Spleen (tissue), 11 donors: ENCODE measurements around the gene TEAD1. TPM values are rescaled to one million over a fixed set of nuclear protein-coding genes. Genes with fewer than 3 reads are reported as not detected.

Experiments
- DNase-seq: peaks from one replicate; pipeline ENCODE4 v3.0.0-alpha.2; 2020
- H3K27ac ChIP-seq, 8 donors: fragments of 200-600 bp; sonication (generic) in 7 of 8; 1 replicate in 4 of 8; 2 replicates in 4 of 8; pipeline versions ENCODE4 v1.5.0 to v1.8.0; 2016 to 2021; ENCODE audit warnings: inconsistent platforms in 4 of 8, mild to moderate bottlenecking in 4 of 8, moderate library complexity in 1 of 8
- H3K27me3 ChIP-seq, 7 donors: fragments of 200-600 bp; sonication (generic) in 6 of 7; replicated peaks in 1 of 7; 1 replicate in 4 of 7; 2 replicates in 3 of 7; pipeline versions ENCODE4 v1.5.0 to v1.8.0; 2016 to 2021; ENCODE audit warnings: inconsistent platforms in 3 of 7, mild to moderate bottlenecking in 1 of 7
- H3K36me3 ChIP-seq, 6 donors: fragments of 200-600 bp; sonication (generic) in 5 of 6; 1 replicate in 4 of 6; 2 replicates in 2 of 6; pipeline versions ENCODE4 v1.5.0 to v1.8.0; 2016 to 2021; ENCODE audit warnings: inconsistent platforms in 2 of 6
- H3K4me1 ChIP-seq, 6 donors: fragments of 200-600 bp; sonication (generic) in 5 of 6; 1 replicate in 3 of 6; 2 replicates in 3 of 6; pipeline versions ENCODE4 v1.5.0 to v1.8.0; 2016 to 2021; ENCODE audit warnings: inconsistent platforms in 3 of 6
- H3K4me3 ChIP-seq, 8 donors: fragments of 200-600 bp; sonication (generic) in 7 of 8; 1 replicate in 4 of 8; 2 replicates in 4 of 8; pipeline versions ENCODE4 v1.5.0 to v1.8.0; 2016 to 2021; ENCODE audit warnings: inconsistent platforms in 4 of 8, mild to moderate bottlenecking in 4 of 8, moderate library complexity in 2 of 8
- H3K9me3 ChIP-seq, 8 donors: fragments of 200-600 bp; sonication (generic) in 7 of 8; 1 replicate in 4 of 8; 2 replicates in 4 of 8; pipeline versions ENCODE4 v1.5.0 to v1.8.0; 2016 to 2021; ENCODE audit warnings: inconsistent platforms in 4 of 8
- CTCF ChIP-seq, 11 experiments: fragments of 200-600 bp in 7 of 11; fragments of 450-650 bp in 4 of 11; sonication (generic) in 4 of 11; IDR thresholded peaks in 8 of 11; conservative IDR thresholded peaks in 3 of 11; 1 replicate in 7 of 11; 2 replicates in 4 of 11; pipeline versions ENCODE4 v1.4.0 to v1.8.0; 2016 to 2021; ENCODE audit warnings: antibody characterized with exemption in 11 of 11, inconsistent platforms in 4 of 11, mild to moderate bottlenecking in 1 of 11
- POLR2A ChIP-seq, 3 donors: fragments of 450-650 bp; IDR thresholded peaks; one replicate each; pipeline ENCODE4 v1.5.1; 2017; ENCODE audit warnings: antibody characterized with exemption in 3 of 3, mild to moderate bottlenecking in 1 of 3
- POLR2AphosphoS5 ChIP-seq, 3 donors: sonication (generic); formaldehyde crosslinking; IDR thresholded peaks; one replicate each; pipeline ENCODE4 v1.5.1; 2017; ENCODE audit warnings: antibody characterized with exemption in 3 of 3
- WGBS, 5 donors: extraction: QIAGEN DNeasy Blood & Tissue Kit in 3 of 5; methylation state at CpG; one replicate each; pipeline versions ENCODE4 v1.1.5 to v1.1.7; 2013 to 2018; 5-methylcytosine and 5-hydroxymethylcytosine counted together
- intact Hi-C: fragments of 100-400 bp; cut with DNase I; formaldehyde crosslinking; loops from one replicate; pipeline ENCODE4 v1.15.0; 2023; ENCODE audit warnings: low total_unique reads
- polyA plus RNA-seq, 3 donors: library from polyadenylated mRNA; stranded (reverse); fragments of 200-250 nt; gene quantifications; one replicate each; pipeline ENCODE4 v1.2.1, GENCODE V29; 2013
- total RNA-seq, 7 donors: library from RNA; depleted of rRNA in 3 of 7; stranded (reverse); fragments of >200 nt in 3 of 7; fragmentation: NEBNext Ultra II Directional in 4 of 7; extraction: Animal tissue kit (Norgen Biotek cat#: 25700) in 4 of 7; gene quantifications; one replicate each; pipeline versions ENCODE4 v1.1.0 to v1.2.1, GENCODE V29; 2016 to 2021
- donor health status: healthy with polysubstance abuse.
- donor health status: DM: no; HTN: no; CAD: no; lungs with moderate emphysema.
- donor health status: DM: no; HTN: no; CAD: no.
- donor health status: Bipolar disorder and iron deficiency.
- donor health status: healthy.
- donor health status: DM: no; HTN: no; CAD: no.
- donor health status: DM: yes; HTN: yes; CAD: no.

The TEAD1 gene
- total and polyA plus RNA-seq, 10 donors = 0.93 to 46.0 (median 18.6) TPM

- intact Hi-C loops = no loop called here
- H3K4me3 ChIP-seq = no peak overlapping the region
- WGBS, 5 donors = 74 to 91% (median 82%) methylated on average over 1 to 9 of the region's 9 CpGs
- DNase-seq = no peak
- no peak for TF ChIP-seq CTCF (IDR thresholded peaks at IDR 0.05 in 8 of 11, conservative IDR thresholded peaks at IDR 0.05 in 3 of 11)
- no peak for TF ChIP-seq POLR2AphosphoS5 (IDR thresholded peaks at IDR 0.05)
- TF ChIP-seq POLR2A (IDR thresholded peaks at IDR 0.05) = no peak
- no peaks in the 10 kb centered on the region for H3K9me3 ChIP-seq
- no peak overlapping the region for H3K27ac ChIP-seq
- H3K27me3 ChIP-seq = no peaks in the 10 kb centered on the region
- H3K36me3 ChIP-seq = no peaks in the 10 kb centered on the region
- H3K4me1 ChIP-seq = no peaks in the 10 kb centered on the region
Measured at GRCh38 chr11:12789596-12790215, 115.5 kb downstream of the TEAD1 start.

GRCh38 chr11:12790861-12791616 is 116.8 kb downstream of the TEAD1 start:
- DNase-seq = no peak
- intact Hi-C loops = no loop called here
- TF ChIP-seq CTCF (IDR thresholded peaks at IDR 0.05 in 8 of 11, conservative IDR thresholded peaks at IDR 0.05 in 3 of 11) (no peak), POLR2AphosphoS5 (IDR thresholded peaks at IDR 0.05) (no peak), POLR2A (IDR thresholded peaks at IDR 0.05) (no peak)
- H3K9me3 ChIP-seq = no peaks in the 10 kb centered on the region
- H3K4me3 ChIP-seq = no peak overlapping the region
- H3K27me3 ChIP-seq = no peaks in the 10 kb centered on the region
- no peak overlapping the region for H3K27ac ChIP-seq
- 64 to 80% (median 70%) methylated on average over 5 of the region's 5 CpGs for WGBS, 5 donors
- no peaks in the 10 kb centered on the region for H3K4me1 ChIP-seq
- H3K36me3 ChIP-seq = no peaks in the 10 kb centered on the region

DNA sequence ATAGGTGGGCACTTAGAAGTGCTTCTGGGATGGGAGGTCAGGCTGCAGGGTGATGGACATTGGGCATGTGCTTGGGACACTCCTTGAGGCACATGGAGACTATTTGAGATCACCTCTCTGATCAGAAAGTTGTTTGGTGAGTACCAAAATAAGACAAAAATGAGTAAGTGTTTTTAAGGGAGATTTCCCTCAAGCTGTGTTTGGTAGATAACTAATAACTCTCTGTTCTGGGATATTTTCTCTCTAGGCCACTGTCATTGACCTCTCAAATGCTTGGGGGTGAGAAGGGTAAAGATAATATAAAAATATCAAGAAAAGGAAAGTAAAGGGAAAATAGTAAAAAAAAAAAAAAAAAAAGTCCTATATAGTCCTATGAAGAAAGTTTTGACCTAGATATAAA is 117.8 kb downstream of the TEAD1 start:
- Histone ChIP-seq H3K36me3 (no peaks in the 10 kb centered on the region), H3K27me3 (no peaks in the 10 kb centered on the region), H3K9me3 (no peaks in the 10 kb centered on the region), H3K4me1 (no peaks in the 10 kb centered on the region), H3K27ac (no peak overlapping the region), H3K4me3 (no peak overlapping the region)
- TF ChIP-seq POLR2A (IDR thresholded peaks at IDR 0.05) = no peak
- no peak for TF ChIP-seq POLR2AphosphoS5 (IDR thresholded peaks at IDR 0.05)
- no peak for TF ChIP-seq CTCF (IDR thresholded peaks at IDR 0.05 in 8 of 11, conservative IDR thresholded peaks at IDR 0.05 in 3 of 11)
- intact Hi-C loops = no loop called here
- no peak for DNase-seq

DNA sequence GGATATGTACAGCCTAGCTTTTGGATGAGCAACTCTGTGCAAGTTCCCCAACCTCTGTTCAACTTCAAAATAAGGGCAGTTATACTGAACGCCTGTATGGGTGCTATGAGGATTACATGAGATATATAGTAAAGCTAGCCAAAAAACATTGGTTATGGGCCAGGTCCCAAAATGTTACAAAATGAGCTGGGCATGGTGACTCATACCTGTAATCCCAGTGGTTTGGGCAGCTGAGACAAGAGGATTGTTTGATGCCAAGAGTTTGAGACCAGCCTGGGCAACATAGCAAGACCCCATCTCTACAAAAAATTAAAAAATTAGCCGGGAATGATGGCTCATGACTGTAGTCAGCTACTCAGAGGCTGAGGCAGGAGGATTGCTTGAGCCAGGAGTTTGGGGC is 118.4 kb downstream of the TEAD1 start:
- intact Hi-C loops = no loop called here
- H3K4me3 ChIP-seq = no peak overlapping the region
- no peak overlapping the region for H3K27ac ChIP-seq
- 68 to 88% (median 82%) methylated on average over 2 of the region's 2 CpGs for WGBS, 5 donors
- TF ChIP-seq CTCF (IDR thresholded peaks at IDR 0.05 in 8 of 11, conservative IDR thresholded peaks at IDR 0.05 in 3 of 11) (no peak), POLR2AphosphoS5 (IDR thresholded peaks at IDR 0.05) (no peak), POLR2A (IDR thresholded peaks at IDR 0.05) (no peak)
- H3K27me3 ChIP-seq = no peaks in the 10 kb centered on the region
- H3K9me3 ChIP-seq = no peaks in the 10 kb centered on the region
- no peaks in the 10 kb centered on the region for H3K36me3 ChIP-seq
- H3K4me1 ChIP-seq = no peaks in the 10 kb centered on the region
- no peak for DNase-seq
